ENCODE data around the gene PHF21B. TPM values are rescaled to one million over a fixed set of nuclear protein-coding genes. Genes with fewer than 3 reads are reported as not detected.

PHF21B gene
- total and polyA plus RNA-seq, 2 donors, result 0.61 to 0.63 TPM

GRCh38 chr22:44848791-44849420 lies 160.9 kb downstream of the PHF21B start:
- no peaks in the 10 kb centered on the region for H3K36me3 ChIP-seq (ENCODE audit: insufficient read depth)
- H3K27ac ChIP-seq (ENCODE audit: low read depth), result no peak overlapping the region
- DNase-seq (ENCODE audit: extremely low spot score), result no peak
- 92% methylated on average over 21 of the region's 21 CpGs for WGBS
- H3K4me1 ChIP-seq (ENCODE audit: insufficient read depth), result no peaks in the 10 kb centered on the region
- no peak overlapping the region for H3K4me3 ChIP-seq (ENCODE audit: low read depth, low read length)

- no peak for DNase-seq (ENCODE audit: extremely low spot score)
- no peak overlapping the region for H3K27ac ChIP-seq (ENCODE audit: low read depth)
These were observed 161.5 kb downstream of the PHF21B start for GRCh38 chr22:44848296-44848741.

DNA sequence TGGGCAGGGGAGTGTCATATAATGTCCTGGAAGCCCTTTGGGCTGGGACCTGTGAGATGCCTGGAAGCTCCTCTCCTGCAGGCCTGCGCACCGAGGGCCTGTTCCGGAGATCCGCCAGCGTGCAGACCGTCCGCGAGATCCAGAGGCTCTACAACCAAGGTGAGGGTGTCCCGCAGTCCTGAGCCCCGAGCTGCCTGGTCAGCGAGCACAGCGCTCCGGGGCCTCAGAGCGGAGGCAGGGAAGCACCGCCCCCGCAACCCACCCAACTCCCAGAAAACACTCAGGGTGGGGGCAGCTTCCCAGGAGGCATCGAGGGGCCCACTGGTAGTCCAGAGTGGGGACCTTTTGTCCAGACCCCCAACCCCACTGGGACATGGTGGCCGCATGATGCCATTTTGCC lies 161.9 kb downstream of the PHF21B start:
- no peak for DNase-seq (ENCODE audit: extremely low spot score)
- H3K4me3 ChIP-seq (ENCODE audit: low read depth, low read length), result no peak overlapping the region
- WGBS, result 93% methylated on average over 18 of the region's 18 CpGs

More at GRCh38 chr22:44848296-44848741, 161.5 kb downstream of the PHF21B start:
- Histone ChIP-seq H3K4me3 (ENCODE audit: low read depth, low read length) (no peak overlapping the region), H3K36me3 (ENCODE audit: insufficient read depth) (no peaks in the 10 kb centered on the region), H3K4me1 (ENCODE audit: insufficient read depth) (no peaks in the 10 kb centered on the region)
- WGBS, result 86% methylated on average over 14 of the region's 14 CpGs

DNA sequence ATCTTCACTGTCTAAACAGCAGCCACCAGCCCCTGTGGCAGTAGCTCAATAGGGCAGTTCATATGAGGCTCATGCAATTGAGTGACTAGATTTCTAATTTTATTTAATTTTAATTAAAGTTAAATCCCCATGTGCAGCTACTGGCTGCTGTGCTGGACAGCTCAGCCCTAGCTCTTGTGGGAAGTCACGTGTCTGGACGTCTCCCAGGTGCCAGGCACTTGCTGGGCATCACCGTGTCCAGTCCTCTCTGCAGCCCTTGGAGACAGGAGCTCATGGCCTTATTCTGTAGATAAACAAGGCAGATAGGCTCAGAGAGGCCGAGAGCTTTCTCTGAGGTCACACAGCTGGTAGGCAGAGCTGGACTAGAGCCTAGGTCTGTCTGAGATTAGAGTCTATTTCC lies 162.4 kb downstream of the PHF21B start:
- no peak overlapping the region for H3K4me3 ChIP-seq (ENCODE audit: low read depth, low read length)
- 80% methylated on average over 4 of the region's 4 CpGs for WGBS
- no peak overlapping the region for H3K27ac ChIP-seq (ENCODE audit: low read depth)
- H3K4me1 ChIP-seq (ENCODE audit: insufficient read depth), result no peaks in the 10 kb centered on the region
- DNase-seq (ENCODE audit: extremely low spot score), result no peak
- H3K36me3 ChIP-seq (ENCODE audit: insufficient read depth), result no peaks in the 10 kb centered on the region

More for the DNA sequence above, 161.9 kb downstream of the PHF21B start:
- H3K36me3 ChIP-seq (ENCODE audit: insufficient read depth), result no peaks in the 10 kb centered on the region
- no peaks in the 10 kb centered on the region for H3K4me1 ChIP-seq (ENCODE audit: insufficient read depth)
- no peak overlapping the region for H3K27ac ChIP-seq (ENCODE audit: low read depth)

DNA sequence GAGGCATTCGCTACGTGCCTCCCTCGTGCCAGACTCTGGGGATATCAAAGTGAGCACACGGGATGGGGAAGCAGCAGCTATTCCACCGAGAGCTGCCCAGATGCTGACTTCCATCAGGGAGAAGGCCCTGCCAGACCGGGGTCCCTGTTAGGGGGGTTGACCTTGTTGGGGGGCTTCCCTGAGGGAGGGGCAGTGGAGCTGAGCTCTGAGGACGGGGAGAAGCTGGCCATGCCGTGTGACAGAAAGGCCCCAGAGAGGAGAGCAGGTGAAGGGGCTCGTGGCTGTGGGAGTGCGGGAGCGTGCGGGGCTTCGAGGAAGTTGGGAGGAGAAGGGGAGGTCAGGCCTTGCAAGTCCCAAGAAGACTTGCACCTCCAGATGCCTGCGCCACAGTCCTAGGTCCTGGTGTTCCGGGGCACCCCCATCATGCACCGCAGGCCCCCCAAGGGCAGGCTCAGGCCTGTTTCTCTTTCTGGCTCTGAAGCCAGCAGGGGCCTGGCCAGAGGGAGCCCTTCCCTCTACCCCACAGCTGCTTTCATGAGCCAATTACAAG lies 163.0 kb downstream of the PHF21B start:
- no peak for DNase-seq (ENCODE audit: extremely low spot score)
- Histone ChIP-seq H3K36me3 (ENCODE audit: insufficient read depth) (no peaks in the 10 kb centered on the region), H3K4me3 (ENCODE audit: low read depth, low read length) (no peak overlapping the region), H3K27ac (ENCODE audit: low read depth) (no peak overlapping the region), H3K4me1 (ENCODE audit: insufficient read depth) (no peaks in the 10 kb centered on the region)
- WGBS, result 88% methylated on average over 16 of the region's 16 CpGs

GRCh38 chr22:44845796-44846720 lies 163.7 kb downstream of the PHF21B start:
- no peaks in the 10 kb centered on the region for H3K36me3 ChIP-seq (ENCODE audit: insufficient read depth)
- WGBS, result 86% methylated on average over 25 of the region's 25 CpGs
- H3K4me3 ChIP-seq (ENCODE audit: low read depth, low read length), result no peak overlapping the region
- no peak overlapping the region for H3K27ac ChIP-seq (ENCODE audit: low read depth)
- no peaks in the 10 kb centered on the region for H3K4me1 ChIP-seq (ENCODE audit: insufficient read depth)
- no peak for DNase-seq (ENCODE audit: extremely low spot score)

- DNase-seq (ENCODE audit: extremely low spot score), result no peak
- H3K36me3 ChIP-seq (ENCODE audit: insufficient read depth), result no peaks in the 10 kb centered on the region
- 96% methylated on average over 8 of the region's 8 CpGs for WGBS
These were observed 164.6 kb downstream of the PHF21B start for GRCh38 chr22:44845191-44845590.

DNA sequence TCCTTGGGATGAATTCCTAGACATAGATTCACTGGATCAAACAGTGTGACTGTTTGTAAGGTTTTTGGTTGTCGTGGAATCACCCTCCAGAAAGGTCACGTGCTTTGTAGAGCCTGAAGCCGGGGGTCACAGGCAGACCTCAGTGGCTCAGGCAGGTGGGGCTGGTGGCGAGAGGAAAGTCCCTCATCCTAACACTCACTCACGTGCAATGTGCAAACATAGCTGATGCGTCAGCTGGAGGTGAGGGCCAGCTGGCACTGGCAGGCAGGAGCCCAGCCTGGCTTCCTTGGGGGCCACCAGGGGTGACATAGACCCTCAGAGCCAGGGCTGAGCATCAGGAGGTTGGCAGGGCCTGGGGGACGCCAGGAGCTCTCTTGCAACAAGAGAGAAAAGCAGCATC lies 167.4 kb downstream of the PHF21B start:
- no peaks in the 10 kb centered on the region for H3K4me1 ChIP-seq (ENCODE audit: insufficient read depth)
- 80% methylated on average over 7 of the region's 7 CpGs for whole genome bisulfite sequencing
- H3K36me3 ChIP-seq (ENCODE audit: insufficient read depth), result no peaks in the 10 kb centered on the region
- H3K27ac ChIP-seq (ENCODE audit: low read depth), result no peak overlapping the region
- no peak for DNase-seq (ENCODE audit: extremely low spot score)
- H3K4me3 ChIP-seq (ENCODE audit: low read depth, low read length), result no peak overlapping the region

More at GRCh38 chr22:44845191-44845590, 164.6 kb downstream of the PHF21B start:
- no peak overlapping the region for H3K27ac ChIP-seq (ENCODE audit: low read depth)
- H3K4me3 ChIP-seq (ENCODE audit: low read depth, low read length), result no peak overlapping the region
- no peaks in the 10 kb centered on the region for H3K4me1 ChIP-seq (ENCODE audit: insufficient read depth)

DNA sequence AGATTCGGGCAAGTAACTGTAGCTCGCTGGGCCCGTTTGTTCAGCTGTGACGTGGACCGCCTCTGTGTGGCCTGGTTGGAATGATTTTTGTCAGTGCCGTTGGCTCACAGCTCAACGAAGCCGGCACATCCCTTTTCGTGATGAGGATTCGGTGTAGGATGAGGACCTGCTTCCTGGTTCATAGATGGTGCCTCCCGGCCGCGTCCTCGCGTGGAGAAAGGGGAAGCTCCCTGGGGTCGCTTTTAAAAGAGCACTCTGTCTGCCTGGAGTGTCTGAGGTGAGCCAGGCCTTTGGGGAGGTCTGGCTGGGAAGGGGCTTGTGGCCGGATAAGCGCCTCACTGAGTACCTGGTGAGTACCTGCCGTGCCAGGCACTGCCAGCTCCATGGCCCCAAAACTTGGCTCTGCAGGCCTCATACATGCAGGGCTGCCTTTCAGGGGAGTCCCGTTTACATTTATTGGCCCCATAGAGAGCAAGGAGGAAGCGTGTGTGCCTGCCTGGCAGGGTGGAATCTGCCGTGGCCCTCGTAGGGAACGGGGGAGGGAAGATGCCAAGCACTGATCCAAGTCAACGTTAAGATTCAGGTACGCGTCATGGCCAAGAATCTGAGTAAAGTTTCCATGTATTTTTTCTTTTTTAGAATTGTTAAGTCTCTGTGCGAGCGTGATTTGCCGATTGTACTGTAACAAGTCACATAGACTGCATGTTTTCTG lies 169.0 kb downstream of the PHF21B start:
- no peak for DNase-seq (ENCODE audit: extremely low spot score)
- 81% methylated on average over 30 of the region's 30 CpGs for WGBS

GRCh38 chr22:44839721-44840120 lies 170.1 kb downstream of the PHF21B start:
- H3K4me1 ChIP-seq (ENCODE audit: insufficient read depth), result no peaks in the 10 kb centered on the region
- H3K4me3 ChIP-seq (ENCODE audit: low read depth, low read length), result no peak overlapping the region
- H3K27ac ChIP-seq (ENCODE audit: low read depth), result no peak overlapping the region
- WGBS, result 90% methylated on average over 13 of the region's 13 CpGs
- no peak for DNase-seq (ENCODE audit: extremely low spot score)
- no peaks in the 10 kb centered on the region for H3K36me3 ChIP-seq (ENCODE audit: insufficient read depth)

More for the DNA sequence above, 169.0 kb downstream of the PHF21B start:
- no peak overlapping the region for H3K4me3 ChIP-seq (ENCODE audit: low read depth, low read length)
- no peaks in the 10 kb centered on the region for H3K4me1 ChIP-seq (ENCODE audit: insufficient read depth)
- H3K36me3 ChIP-seq (ENCODE audit: insufficient read depth), result no peaks in the 10 kb centered on the region
- no peak overlapping the region for H3K27ac ChIP-seq (ENCODE audit: low read depth)

DNA sequence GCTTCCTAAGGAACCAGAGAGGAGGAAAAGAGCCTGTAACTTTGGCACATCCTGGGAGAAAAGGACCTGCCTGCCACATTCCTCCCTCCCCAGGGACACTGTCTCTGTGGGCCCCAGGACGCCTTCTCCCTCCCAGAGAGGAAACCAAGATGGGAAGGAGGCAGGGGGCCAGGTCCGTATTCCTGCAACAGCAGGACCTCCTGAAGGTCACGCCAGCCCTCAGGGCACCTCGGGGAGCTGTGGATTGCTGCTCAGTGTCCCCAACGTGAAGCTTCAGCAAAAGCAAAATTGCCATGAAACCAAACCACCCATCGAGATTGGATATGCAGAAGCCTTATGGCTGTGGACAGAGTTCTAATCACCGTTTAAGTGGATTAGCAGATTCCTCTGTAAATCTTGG lies 170.7 kb downstream of the PHF21B start:
- WGBS, result 50% methylated on average over 7 of the region's 7 CpGs
- no peak for DNase-seq (ENCODE audit: extremely low spot score)
- no peaks in the 10 kb centered on the region for H3K36me3 ChIP-seq (ENCODE audit: insufficient read depth)
- no peak overlapping the region for H3K27ac ChIP-seq (ENCODE audit: low read depth)
- H3K4me3 ChIP-seq (ENCODE audit: low read depth, low read length), result no peak overlapping the region
- no peaks in the 10 kb centered on the region for H3K4me1 ChIP-seq (ENCODE audit: insufficient read depth)

DNA sequence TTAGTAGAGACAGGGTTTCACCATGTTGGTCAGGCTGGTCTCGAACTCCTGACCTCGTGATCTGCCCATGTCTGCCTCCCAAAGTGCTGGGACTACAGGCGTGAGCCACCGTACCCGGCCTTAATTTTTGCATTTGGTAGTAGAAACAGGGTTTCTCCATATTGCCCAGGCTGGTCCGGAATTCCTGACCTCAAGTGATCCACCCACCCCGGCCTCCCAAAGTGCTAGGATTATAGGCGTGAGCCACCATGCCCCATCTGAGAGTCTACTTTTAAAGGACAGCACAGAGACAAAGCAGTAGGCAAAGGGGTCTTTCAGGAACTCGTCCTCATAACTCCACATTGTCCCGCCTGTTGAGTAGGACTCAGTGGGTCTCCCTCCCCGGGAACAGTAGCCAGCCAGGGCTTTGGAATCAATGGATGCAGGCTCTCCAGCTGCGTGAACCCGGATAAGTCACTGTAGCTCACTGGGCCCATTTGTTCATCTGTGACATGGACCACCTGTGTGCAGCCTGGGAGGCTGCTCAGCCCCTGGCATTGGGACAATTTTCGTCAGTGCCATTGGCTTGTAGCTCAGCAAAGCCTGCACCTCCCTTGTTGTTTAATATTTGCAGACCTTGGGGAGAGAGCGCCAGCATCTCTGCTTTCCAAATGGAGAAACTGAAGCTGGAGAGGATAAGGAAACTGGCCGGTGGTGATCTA lies 171.3 kb downstream of the PHF21B start:
- DNase-seq (ENCODE audit: extremely low spot score), result peak; percentile 15
- H3K27ac ChIP-seq (ENCODE audit: low read depth), result no peak overlapping the region
- no peaks in the 10 kb centered on the region for H3K4me1 ChIP-seq (ENCODE audit: insufficient read depth)
- H3K36me3 ChIP-seq (ENCODE audit: insufficient read depth), result no peaks in the 10 kb centered on the region
- WGBS, result 58% methylated on average over 16 of the region's 16 CpGs
- no peak overlapping the region for H3K4me3 ChIP-seq (ENCODE audit: low read depth, low read length)

GRCh38 chr22:44837481-44837880 lies 172.3 kb downstream of the PHF21B start:
- no peaks in the 10 kb centered on the region for H3K36me3 ChIP-seq (ENCODE audit: insufficient read depth)
- no peak overlapping the region for H3K4me3 ChIP-seq (ENCODE audit: low read depth, low read length)
- H3K27ac ChIP-seq (ENCODE audit: low read depth), result no peak overlapping the region
- 67% methylated on average over 15 of the region's 15 CpGs for WGBS
- no peak for DNase-seq (ENCODE audit: extremely low spot score)
- no peaks in the 10 kb centered on the region for H3K4me1 ChIP-seq (ENCODE audit: insufficient read depth)

Measured in urinary bladder (tissue), 4 donors.